ENCODE data around the gene PTPRD.
"Not testable (repeated sequence)": the region's sequence is repeated elsewhere in the genome, so short reads cannot be mapped to it uniquely, and the experiment has no call there.

The PTPRD gene

GRCh38 chr9:8705861-8706260 lies 1906.9 kb downstream of the PTPRD start:
- no peak for ATAC-seq
- Mint-ChIP-seq H3K27ac (no peak overlapping the region), H3K4me3 (no peak overlapping the region), H3K36me3 (no peaks in the 10 kb centered on the region), H3K9me3 (peaks cover 2% of the 10 kb centered on the region), H3K4me1 (no peaks in the 10 kb centered on the region)
- DNase-seq (ENCODE audit: low spot score in 2 of 2): no peak

- Mint-ChIP-seq H3K9me3 (peaks cover 2% of the 10 kb centered on the region), H3K27ac (no peak overlapping the region), H3K4me1 (no peaks in the 10 kb centered on the region), H3K36me3 (no peaks in the 10 kb centered on the region), H3K4me3 (no peak overlapping the region)
- ATAC-seq (no peak), DNase-seq (ENCODE audit: low spot score in 2 of 2) (no peak)
Observed at GRCh38 chr9:8703904-8704303, 1908.9 kb downstream of the PTPRD start.

GRCh38 chr9:8701904-8702303 lies 1910.9 kb downstream of the PTPRD start:
- ATAC-seq (no peak), DNase-seq (ENCODE audit: low spot score in 2 of 2) (no peak)
- Mint-ChIP-seq H3K27ac (no peak overlapping the region), H3K9me3 (peaks cover 2% of the 10 kb centered on the region), H3K4me3 (no peak overlapping the region), H3K4me1 (no peaks in the 10 kb centered on the region), H3K36me3 (no peaks in the 10 kb centered on the region)

GRCh38 chr9:8697565-8697964 lies 1915.2 kb downstream of the PTPRD start:
- H3K4me1 Mint-ChIP-seq, H3K27ac Mint-ChIP-seq: not testable (repeated sequence)

GRCh38 chr9:8696516-8696915 lies 1916.3 kb downstream of the PTPRD start:
- no peaks in the 10 kb centered on the region for H3K36me3 Mint-ChIP-seq
- ATAC-seq (no peak), DNase-seq (ENCODE audit: low spot score in 2 of 2) (no peak)
- no peaks in the 10 kb centered on the region for H3K4me1 Mint-ChIP-seq
- no peak overlapping the region for H3K27ac Mint-ChIP-seq
- H3K4me3 Mint-ChIP-seq: no peak overlapping the region
- peaks cover under 1% of the 10 kb centered on the region for H3K9me3 Mint-ChIP-seq

More at GRCh38 chr9:8697565-8697964, 1915.2 kb downstream of the PTPRD start:
- H3K9me3 Mint-ChIP-seq; DNase-seq (ENCODE audit: low spot score in 2 of 2); H3K4me3 Mint-ChIP-seq; H3K36me3 Mint-ChIP-seq; ATAC-seq: not testable (repeated sequence)

- ATAC-seq (no peak), DNase-seq (ENCODE audit: low spot score in 2 of 2) (no peak)
- H3K4me1 Mint-ChIP-seq: no peaks in the 10 kb centered on the region
- H3K27ac Mint-ChIP-seq: no peak overlapping the region
- no peak overlapping the region for H3K4me3 Mint-ChIP-seq
- H3K36me3 Mint-ChIP-seq: no peaks in the 10 kb centered on the region
- no peaks in the 10 kb centered on the region for H3K9me3 Mint-ChIP-seq
Observed at GRCh38 chr9:8694983-8695588, 1917.7 kb downstream of the PTPRD start.

- ATAC-seq: no peak
- no peak overlapping the region for H3K27ac Mint-ChIP-seq
Observed at GRCh38 chr9:8693464-8693863, 1919.3 kb downstream of the PTPRD start.

GRCh38 chr9:8686516-8686915 lies 1926.3 kb downstream of the PTPRD start:
- no peak overlapping the region for H3K27ac Mint-ChIP-seq
- peaks cover 3% of the 10 kb centered on the region for H3K9me3 Mint-ChIP-seq
- DNase-seq (ENCODE audit: low spot score in 2 of 2): no peak
- H3K4me1 Mint-ChIP-seq: no peaks in the 10 kb centered on the region
- no peaks in the 10 kb centered on the region for H3K36me3 Mint-ChIP-seq
- H3K4me3 Mint-ChIP-seq: no peak overlapping the region
- ATAC-seq: no peak

More at GRCh38 chr9:8693464-8693863, 1919.3 kb downstream of the PTPRD start:
- peaks cover 3% of the 10 kb centered on the region for H3K9me3 Mint-ChIP-seq
- H3K4me1 Mint-ChIP-seq: no peaks in the 10 kb centered on the region
- no peaks in the 10 kb centered on the region for H3K36me3 Mint-ChIP-seq
- DNase-seq (ENCODE audit: low spot score in 2 of 2): no peak
- no peak overlapping the region for H3K4me3 Mint-ChIP-seq

GRCh38 chr9:8685825-8686224 lies 1927.0 kb downstream of the PTPRD start:
- DNase-seq (ENCODE audit: low spot score in 2 of 2) (no peak), ATAC-seq (no peak)
- H3K27ac Mint-ChIP-seq: no peak overlapping the region
- H3K4me1 Mint-ChIP-seq: no peaks in the 10 kb centered on the region
- H3K36me3 Mint-ChIP-seq: no peaks in the 10 kb centered on the region
- no peak overlapping the region for H3K4me3 Mint-ChIP-seq
- H3K9me3 Mint-ChIP-seq: peaks cover 3% of the 10 kb centered on the region

- Mint-ChIP-seq H3K27ac (no peak overlapping the region), H3K36me3 (no peaks in the 10 kb centered on the region), H3K9me3 (peaks cover 3% of the 10 kb centered on the region), H3K4me1 (no peaks in the 10 kb centered on the region), H3K4me3 (no peak overlapping the region)
- DNase-seq (ENCODE audit: low spot score in 2 of 2) (no peak), ATAC-seq (no peak)
Observed at GRCh38 chr9:8684978-8685708, 1927.7 kb downstream of the PTPRD start.

- H3K4me1 Mint-ChIP-seq: no peaks in the 10 kb centered on the region
- H3K4me3 Mint-ChIP-seq: no peak overlapping the region
- H3K27ac Mint-ChIP-seq: no peak overlapping the region
Observed at GRCh38 chr9:8683496-8683895, 1929.3 kb downstream of the PTPRD start.

GRCh38 chr9:8680658-8681057 lies 1932.1 kb downstream of the PTPRD start:
- Mint-ChIP-seq H3K36me3 (no peaks in the 10 kb centered on the region), H3K4me3 (no peak overlapping the region), H3K27ac (no peak overlapping the region), H3K4me1 (no peaks in the 10 kb centered on the region), H3K9me3 (no peaks in the 10 kb centered on the region)
- ATAC-seq (no peak), DNase-seq (ENCODE audit: low spot score in 2 of 2) (no peak)

More at GRCh38 chr9:8683496-8683895, 1929.3 kb downstream of the PTPRD start:
- no peak for ATAC-seq
- Mint-ChIP-seq H3K9me3 (no peaks in the 10 kb centered on the region), H3K36me3 (no peaks in the 10 kb centered on the region)
- DNase-seq (ENCODE audit: low spot score in 2 of 2): no peak

- no peak overlapping the region for H3K4me3 Mint-ChIP-seq
- no peak for ATAC-seq
- no peaks in the 10 kb centered on the region for H3K36me3 Mint-ChIP-seq
- H3K9me3 Mint-ChIP-seq: no peaks in the 10 kb centered on the region
- no peaks in the 10 kb centered on the region for H3K4me1 Mint-ChIP-seq
- DNase-seq (ENCODE audit: low spot score in 2 of 2): no peak
- H3K27ac Mint-ChIP-seq: no peak overlapping the region
Observed at GRCh38 chr9:8680157-8680556, 1932.6 kb downstream of the PTPRD start.

- no peaks in the 10 kb centered on the region for H3K4me1 Mint-ChIP-seq
- ATAC-seq (no peak), DNase-seq (ENCODE audit: low spot score in 2 of 2) (no peak)
- H3K27ac Mint-ChIP-seq: no peak overlapping the region
- H3K4me3 Mint-ChIP-seq: no peak overlapping the region
- no peaks in the 10 kb centered on the region for H3K9me3 Mint-ChIP-seq
- H3K36me3 Mint-ChIP-seq: no peaks in the 10 kb centered on the region
Observed at GRCh38 chr9:8679371-8679822, 1933.4 kb downstream of the PTPRD start.

GRCh38 chr9:8677741-8678140 lies 1935.1 kb downstream of the PTPRD start:
- no peaks in the 10 kb centered on the region for H3K36me3 Mint-ChIP-seq
- DNase-seq (ENCODE audit: low spot score in 2 of 2) (no peak), ATAC-seq (no peak)
- H3K27ac Mint-ChIP-seq: no peak overlapping the region
- no peaks in the 10 kb centered on the region for H3K9me3 Mint-ChIP-seq
- no peak overlapping the region for H3K4me3 Mint-ChIP-seq
- no peaks in the 10 kb centered on the region for H3K4me1 Mint-ChIP-seq

GRCh38 chr9:8674536-8674935 lies 1938.3 kb downstream of the PTPRD start:
- Mint-ChIP-seq H3K9me3 (no peaks in the 10 kb centered on the region), H3K4me1 (no peaks in the 10 kb centered on the region), H3K36me3 (no peaks in the 10 kb centered on the region), H3K27ac (no peak overlapping the region), H3K4me3 (no peak overlapping the region)
- no peak for DNase-seq (ENCODE audit: low spot score in 2 of 2)
- no peak for ATAC-seq

Data from stimulated activated effector memory CD8-positive, alpha-beta T cell treated with anti-CD3 and anti-CD28 coated beads, Interleukin-12 subunit alpha, Interleukin-12 subunit beta, amount 100 ng/mL, for 72 hours (primary cell).